NCI-H510A (cell line): ENCODE data around the gene SLC5A1.
"Not testable (repeated sequence)": the region's sequence is repeated elsewhere in the genome, so short reads cannot be mapped to it uniquely, and the experiment has no call there.

Source experiments
- DNase-seq: peaks from one replicate; lab custom pipeline; 2025; lab: John Stamatoyannopoulos, UW

SLC5A1 gene

DNA sequence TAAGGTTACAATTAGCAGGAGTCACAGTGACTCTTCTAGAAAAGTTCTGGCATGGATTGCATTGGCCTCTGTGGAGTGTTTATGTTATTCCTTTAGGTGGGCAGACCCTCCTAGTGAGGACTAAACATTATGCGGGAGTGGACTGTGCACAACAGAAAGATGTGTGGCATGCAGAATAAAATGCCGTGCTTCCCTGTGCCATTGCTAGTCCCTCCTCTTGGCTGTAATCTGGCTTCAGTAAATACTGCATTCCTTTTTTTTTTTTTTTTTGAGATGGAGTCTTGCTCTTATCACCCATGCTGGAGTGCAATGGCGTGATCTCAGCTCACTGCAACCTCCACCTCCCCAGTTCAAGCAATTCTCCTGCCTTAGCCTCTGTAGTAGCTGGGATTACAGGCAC, 45.0 kb downstream of the SLC5A1 start:
- no peak for DNase-seq

DNA sequence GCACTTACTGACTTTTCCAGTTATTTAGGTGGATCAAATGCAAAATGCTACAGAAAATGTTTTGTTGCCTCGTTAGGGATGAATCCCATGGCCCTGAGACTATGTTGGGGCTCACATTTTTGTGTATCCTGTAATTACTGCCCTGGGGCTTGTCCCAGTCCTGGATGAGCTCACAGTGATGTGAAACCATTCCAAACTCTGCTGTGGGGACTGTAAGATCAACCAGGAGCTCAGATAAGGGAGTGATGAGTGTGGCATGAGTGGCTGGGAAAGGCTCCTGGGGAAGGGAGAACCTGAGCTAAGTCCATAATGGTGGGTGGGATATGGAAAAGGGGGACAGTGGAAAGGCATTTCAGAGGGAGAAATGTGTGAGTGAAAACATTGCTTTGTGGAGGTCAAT, 54.0 kb downstream of the SLC5A1 start:
- no peak for DNase-seq

DNA sequence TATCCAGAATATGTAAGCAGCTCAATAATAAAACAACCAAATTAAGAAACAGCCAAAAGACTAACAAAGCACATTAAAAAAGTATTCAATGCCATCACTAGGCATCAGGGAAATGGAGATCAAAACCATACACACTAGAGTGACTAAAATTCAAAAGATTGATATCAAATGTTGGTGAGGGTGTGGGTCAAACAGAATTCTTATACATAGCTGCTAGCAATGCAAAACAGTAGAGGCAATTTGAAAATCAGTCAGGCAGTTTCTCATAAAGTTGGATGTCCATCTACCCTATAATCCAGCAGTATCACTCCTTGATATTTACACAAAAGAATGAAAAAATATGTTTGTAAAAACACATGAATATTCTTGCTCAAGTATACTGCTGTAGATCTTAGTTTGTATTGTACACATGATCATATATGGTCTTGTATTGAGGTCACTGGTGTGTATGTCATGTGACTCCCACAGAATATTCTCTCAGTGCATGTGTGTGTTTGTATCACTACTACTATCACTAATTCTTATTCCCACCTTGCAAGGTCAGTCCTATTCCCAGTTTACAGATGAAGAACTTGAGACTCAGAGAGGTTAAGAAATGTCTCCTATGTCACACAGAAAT, 54.9 kb downstream of the SLC5A1 start:
- DNase-seq = no peak

DNA sequence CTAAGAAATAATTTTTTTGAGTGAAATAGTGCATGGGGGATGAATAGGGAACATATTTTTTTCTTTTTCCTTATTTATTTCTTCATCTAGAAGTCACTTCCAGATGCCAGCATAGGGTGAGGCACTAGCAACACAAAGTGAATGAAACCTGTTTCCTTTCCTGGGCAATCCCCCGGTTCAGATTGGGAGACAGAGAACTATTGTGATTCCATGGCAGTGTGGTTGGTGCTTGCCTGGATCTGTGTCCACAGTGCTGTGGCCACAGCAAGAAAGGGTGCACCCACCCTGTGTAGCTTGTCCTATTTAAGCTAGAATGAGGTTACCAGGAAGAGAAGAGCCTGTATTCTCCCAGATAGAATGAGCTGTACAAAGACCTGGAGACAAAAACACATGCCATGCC, 57.6 kb downstream of the SLC5A1 start:
- DNase-seq = no peak

DNA sequence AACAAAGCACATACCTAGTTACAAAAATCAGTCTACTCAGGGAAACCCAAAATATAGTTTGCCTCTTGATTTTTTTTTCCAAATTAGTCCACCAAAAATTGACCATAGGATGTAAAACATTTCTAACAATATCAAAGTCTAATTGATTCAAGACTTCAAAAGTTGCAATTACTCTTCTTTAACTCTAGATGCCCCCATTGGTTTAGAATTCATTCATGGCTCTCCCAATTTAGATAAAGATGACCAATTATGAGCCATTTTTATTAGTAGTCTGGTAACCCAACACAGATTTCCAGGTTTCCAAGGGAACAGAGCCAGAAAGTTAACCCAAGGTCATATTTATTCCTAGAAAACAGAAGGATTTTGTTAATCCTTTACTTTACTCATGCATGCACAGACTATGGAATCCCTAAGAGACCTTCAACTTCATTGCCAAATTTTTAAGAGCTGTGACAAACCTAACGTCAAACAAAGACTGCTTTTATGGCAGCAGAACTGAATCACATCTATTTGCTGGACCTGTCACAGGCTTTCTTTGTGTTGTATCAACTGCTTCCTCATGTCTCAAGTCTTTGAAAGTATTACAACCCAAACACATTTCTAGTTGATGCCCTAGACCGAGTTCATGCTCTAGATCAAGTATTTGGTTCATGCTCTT, 60.7 kb downstream of the SLC5A1 start:
- DNase-seq = no peak

DNA sequence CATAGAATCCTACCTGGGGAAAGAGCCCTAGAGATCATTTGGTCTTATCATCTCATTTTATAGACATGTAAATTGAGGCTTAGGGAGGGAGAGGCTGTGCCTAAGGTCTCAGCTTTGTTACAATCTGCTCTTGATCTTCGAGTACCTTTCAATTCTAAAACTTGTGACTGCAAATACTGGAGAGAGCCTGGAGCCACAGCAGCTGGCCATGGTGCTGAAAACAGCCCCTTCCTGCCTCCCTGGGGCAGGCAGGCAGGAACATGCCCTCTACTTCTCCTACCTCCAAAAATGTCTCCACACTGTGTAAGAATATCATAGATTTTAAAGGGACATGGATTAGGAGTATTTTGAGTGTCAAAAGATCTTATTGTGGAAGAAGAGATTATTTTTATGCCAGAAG, 63.9 kb downstream of the SLC5A1 start:
- DNase-seq = no peak

DNA sequence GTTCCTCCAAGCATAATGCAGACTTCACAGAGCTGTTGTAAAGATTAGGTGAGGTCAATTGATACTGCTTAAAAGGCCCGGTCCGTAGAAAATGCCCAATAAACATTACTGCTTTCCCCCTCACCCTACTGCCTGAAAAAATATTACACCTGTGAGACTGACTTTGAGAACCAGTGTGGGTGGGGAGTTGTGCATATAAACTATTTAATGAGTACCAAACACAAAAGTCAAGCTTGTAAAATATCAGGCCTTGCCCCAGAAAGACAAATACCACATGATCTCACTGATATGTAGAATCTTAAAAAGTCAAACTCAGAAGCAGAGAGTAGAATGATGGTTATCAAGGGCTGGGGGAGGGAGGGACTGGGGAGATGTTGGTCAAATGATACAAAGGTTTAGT, 69.3 kb downstream of the SLC5A1 start:
- no peak for DNase-seq

DNA sequence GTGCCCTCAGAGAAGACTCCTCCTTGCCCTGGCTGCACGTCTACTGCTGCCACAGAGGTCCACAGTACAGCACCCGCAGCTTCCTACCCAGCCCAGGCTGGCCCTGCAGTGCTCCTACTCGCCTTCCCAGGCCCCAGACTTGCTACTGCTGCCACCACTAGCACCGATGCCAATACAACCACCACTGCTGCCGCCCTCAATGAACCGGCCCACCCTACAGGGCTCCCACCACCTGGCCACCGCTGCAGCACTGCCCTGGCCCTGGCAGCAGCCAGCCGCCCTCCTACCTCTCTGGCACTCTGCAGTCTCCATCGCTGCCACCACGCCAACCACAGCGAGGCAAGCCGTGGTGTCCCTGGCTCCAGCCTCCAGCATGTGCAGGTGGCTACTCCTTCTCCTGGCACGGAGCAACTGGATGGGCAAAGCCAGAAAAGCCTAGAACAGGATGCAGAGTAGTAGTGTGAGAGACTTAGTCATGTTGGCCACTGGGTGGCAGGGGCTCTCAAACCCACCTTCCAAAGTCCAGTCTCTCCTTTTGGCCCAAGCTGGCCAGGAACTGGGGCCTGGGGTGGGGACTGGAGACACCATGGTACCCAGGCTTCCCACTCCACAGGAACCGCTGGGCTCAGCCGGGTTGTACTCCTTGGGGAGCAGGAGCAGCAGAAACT, 76.6 kb downstream of the SLC5A1 start:
- DNase-seq = no peak

DNA sequence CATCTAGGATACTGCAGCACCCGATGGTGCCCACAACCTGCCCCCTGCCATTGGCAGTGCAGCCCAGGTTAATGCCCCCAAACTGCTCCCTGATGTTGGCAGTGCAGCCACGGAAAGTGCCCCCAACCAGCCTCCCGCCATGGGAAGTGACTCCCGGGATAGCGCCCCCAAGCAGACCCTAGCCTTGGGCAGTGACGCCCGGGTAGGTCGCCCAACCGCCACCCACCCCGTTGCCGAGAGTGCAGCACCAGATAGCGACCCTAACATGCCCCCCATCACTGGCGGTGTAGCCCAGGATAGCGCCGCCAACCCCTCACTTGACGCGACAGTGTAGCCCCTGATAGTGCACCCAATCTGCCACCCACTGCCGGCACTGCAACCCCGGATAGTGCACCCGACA, 77.5 kb downstream of the SLC5A1 start:
- DNase-seq = no peak

DNA sequence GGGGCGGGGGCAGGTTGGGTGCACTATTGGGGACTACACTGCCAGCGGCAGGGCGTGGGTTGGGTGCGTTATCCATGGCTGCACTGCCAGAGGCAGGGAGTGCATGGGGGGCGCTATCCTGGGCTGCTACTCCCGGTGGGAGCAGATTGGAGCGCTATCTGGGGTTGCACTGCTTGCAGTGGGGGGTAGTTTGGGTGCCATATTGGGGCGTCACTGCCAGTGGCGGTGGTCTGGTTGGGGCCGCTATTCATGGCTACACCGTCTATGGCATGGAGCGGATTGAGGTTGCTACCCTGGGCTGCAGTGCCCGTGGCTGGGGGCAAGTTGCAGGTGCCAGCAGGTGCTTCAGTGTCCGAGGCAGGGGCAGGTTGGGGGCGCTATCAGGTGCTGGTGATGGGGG, 79.8 kb downstream of the SLC5A1 start:
- no peak for DNase-seq

DNA sequence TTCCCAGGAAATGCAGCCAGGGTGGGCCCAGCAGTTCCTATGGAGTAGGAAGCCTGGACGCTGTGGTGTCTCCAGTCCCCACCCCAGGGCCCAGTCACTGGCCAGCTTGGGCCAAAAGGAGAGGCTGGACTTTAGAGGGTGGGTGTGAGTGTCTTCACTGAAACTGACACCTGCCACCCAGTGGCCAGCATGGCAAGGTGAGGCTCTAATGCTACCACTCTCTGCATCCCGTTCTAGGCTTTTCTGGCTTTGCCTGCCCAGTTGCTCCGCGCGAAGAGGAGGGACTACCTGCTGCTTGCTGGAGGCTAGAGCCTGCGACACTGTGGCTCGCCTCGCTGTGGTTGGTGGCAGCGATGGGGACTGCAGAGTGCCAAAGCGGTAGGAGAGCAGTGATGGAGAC, 80.6 kb downstream of the SLC5A1 start:
- DNase-seq = no peak

DNA sequence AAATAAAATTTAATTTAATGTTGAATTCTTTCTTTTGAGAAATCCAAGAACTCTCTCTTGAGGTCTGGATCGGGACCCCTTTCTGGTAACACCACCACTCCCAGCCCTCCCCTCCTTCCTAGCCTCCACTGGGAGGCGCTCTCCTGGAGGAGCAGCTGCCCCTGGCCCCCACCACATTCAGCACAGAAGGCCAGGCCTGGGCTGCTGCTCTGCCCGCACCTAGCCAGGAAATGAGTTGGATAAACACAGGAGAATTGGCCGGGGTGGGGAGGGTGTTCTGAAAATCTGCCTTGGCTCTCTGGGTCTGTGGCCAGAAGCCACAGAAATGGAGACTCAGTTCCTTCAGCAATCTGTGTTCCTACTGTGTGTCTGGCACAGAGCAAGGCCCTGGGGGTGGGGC, 84.8 kb downstream of the SLC5A1 start:
- DNase-seq = no peak

DNA sequence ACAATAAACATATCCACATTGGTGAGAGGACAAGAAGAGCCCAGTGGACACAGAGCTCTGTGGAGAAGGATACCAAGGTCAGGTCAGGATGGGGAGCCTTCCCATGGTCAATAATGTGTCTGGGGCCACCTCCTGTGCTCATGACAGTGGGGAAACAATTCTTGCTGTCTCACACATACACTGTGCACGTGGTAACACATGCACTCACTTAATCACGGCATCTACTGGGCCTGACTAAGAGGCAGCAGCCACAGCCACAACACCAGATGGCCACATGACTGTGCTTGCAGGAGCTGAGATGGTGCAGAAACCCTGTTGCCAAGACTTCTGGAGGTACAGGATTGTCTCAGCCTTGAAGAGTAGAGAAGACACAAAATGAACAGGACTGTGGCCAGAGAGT, 87.4 kb downstream of the SLC5A1 start:
- no peak for DNase-seq

DNA sequence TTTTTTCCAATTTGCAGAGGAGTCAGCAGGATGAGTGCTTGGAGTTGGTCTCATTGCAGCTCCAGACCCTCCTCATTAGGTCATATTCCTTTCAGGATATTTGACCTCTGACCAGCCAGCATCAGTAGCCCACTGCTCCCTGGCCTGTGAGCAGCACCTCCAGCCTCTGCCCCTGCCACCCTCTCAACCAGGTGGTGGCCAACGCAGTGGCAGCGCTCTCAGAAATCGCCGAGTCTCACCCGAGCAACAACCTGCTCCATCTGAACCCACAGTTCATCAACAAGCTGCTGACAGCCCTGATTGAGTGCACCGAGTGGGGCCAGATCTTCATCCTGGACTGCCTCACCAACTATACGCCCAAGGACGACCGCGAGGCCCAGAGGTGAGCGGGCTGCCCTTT, 89.1 kb downstream of the SLC5A1 start:
- no peak for DNase-seq

DNA sequence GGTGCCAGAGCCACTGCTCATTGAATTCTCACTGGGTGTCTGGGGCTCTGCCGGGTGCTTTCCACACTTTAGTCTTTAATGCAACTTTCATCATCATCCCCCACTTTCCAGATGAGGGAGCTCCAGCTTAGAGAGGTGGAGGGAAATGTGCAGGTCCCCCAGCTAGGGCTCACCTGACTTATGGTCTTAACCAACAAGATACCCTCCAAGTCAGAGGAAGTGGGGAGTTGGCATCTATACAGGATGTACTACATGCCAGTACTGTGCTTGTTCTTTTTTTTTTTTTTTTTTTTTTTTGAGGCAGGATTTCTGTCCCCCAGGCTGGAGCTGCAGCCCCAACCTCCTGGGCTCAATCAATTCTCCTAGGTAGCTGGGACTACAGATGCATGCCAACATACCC, 89.7 kb downstream of the SLC5A1 start:
- no peak for DNase-seq

DNA sequence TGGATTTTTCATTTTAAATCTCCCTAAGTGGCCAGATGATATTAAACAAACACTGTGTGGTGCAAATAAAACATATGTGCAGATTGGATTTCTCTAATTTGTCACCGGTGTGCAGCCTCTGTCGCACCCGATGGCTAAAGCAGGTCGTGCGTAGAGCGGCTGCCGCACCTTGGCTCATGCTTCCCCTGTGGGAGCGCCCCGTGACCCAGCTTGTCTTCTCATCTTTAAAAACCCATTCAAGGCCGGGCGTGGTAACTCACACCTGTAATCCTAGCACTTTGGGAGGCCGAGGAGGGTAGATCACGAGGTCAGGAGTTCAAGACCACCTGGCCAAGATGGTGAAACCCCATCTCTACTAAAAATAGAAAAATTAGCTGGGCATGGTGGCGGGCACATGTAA, 91.7 kb downstream of the SLC5A1 start:
- DNase-seq = not testable (repeated sequence)

DNA sequence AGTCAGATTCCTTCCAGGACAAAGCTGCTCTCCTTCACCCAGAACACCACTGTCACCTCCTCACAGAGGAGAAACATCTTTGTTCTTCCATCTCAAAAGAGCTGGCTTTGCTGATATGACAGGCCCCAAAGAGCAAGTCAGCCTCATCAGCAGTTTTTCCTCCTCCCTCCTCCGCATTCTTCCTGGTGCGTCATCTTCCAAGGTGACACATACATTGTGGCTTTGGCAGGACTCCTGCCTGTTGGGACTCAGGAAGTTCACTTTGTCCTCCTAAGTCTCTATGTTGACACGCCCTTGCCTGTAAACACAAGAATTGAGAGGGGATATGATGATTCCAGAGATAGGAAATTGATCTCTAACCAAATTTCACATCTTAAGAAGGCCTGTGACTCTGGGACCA, 92.9 kb downstream of the SLC5A1 start:
- not testable (repeated sequence) for DNase-seq

DNA sequence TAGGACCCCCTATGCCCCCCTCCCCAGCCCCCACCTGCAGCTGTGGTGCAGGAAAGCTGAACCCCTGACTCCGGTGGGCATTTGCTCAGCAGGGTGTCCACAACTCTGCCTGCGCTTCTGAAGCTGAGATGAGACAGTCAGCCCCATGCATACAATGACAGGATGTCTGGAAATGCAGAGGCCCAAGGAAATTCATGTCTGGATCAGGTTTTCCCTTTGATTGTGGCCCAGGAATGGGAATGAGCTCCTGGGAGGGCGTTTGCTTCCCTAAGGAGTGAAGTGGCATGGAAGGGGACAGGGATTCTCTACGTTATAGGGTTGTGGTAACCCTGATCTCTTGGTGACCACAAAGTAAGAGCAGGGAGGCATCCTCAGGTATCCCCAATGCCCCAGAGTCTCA, 93.8 kb downstream of the SLC5A1 start:
- DNase-seq = not testable (repeated sequence)

DNA sequence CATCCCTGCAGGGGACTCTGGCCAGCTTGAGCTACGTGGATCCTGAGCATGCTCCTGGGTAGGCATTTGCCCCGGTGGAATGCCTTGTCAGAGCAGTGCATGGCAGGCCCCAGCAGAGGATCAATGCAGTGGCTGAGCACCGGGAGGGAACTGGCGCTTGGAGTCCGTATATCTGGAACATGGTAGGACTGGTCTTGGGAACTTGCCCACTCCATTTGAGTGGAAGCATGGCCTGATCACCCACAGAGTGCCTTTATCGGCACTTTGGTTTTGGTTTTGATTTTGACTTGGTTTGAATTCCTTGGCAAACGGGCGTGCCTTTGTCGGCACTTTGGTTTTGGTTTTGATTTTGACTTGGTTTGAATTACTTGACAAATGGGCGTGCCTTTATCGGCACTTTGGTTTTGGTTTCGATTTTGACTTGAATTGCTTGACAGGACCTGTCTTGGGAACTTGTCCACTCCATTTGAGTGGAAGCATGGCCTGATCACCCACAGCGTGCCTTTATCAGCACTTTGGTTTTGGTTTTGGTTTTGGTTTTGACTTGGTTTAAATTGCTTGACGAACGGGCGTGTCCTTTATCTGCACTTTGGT, 94.8 kb downstream of the SLC5A1 start:
- DNase-seq = not testable (repeated sequence)

DNA sequence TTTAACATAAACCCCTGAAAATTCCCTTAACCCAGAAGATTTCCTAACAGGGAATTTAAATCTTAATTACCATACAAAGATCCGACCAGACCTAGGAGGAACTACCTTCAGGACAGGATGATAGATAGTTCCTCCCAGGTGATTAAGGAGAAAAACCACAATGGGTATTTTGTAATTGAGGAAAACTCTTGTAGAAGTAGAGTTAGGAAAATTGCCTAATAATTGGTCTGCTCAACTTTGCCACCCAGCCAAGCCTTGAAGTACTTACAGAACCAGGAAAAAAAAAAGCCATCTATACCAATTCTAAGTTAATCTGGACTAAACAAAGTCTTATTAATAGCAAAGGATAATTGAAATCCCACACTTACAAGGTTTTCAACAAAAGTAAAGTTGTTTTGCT, 95.5 kb downstream of the SLC5A1 start:
- DNase-seq = not testable (repeated sequence)

DNA sequence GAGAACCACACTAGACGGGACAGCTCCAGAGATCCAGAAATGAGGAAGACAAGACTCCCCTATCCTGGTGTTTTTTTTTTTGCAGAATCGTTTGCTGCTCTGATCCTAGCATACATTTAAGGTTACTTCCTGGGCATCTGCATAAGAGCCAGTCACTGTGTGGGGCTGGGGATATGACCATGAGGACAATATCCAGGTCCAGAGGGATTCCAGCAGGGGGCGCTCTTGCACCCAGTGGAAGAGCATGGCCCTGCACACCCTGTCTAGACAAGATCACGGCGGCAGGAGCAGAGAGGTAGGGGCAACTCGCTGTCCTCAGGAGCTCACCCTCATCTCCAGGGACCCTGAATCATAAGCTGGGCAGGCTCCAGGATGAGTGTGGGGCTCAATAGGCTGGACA, 97.6 kb downstream of the SLC5A1 start:
- not testable (repeated sequence) for DNase-seq

DNA sequence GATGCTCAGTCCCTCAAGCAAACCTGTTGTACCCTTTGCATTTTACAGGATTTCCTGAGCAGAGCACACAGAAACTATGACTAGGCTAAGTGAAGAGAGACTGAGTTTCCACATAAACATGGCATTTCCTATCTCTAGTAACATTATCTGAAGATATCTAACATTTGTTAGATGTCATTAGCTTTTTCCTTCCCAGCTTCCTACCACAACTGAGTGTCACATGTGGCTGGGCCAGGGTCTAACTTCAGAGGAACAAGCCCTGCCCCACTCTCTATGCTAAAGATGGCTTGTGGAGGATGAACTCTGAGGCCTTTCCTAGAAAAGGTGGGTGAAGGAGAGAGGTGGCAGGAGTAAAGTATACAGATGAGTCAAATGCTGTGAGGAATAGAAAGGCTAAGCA, 99.5 kb downstream of the SLC5A1 start:
- DNase-seq = no peak
